Left renal cortex interstitium (tissue), 4 donors: ENCODE measurements around the gene ST6GALNAC2. TPM values are rescaled to one million over a fixed set of nuclear protein-coding genes. Genes with fewer than 3 reads are reported as not detected.

ENCODE experiments used
- polyA plus RNA-seq, 4 donors: library from polyadenylated mRNA; unstranded; fragments of 120-200 nt; gene quantifications; one replicate each; pipeline ENCODE4 v1.2.1, GENCODE V29; 2013; ENCODE audit not compliant: insufficient read length in 4 of 4

The ST6GALNAC2 gene
- polyA plus RNA-seq, 4 donors, result 9.3 to 13.8 (median 9.8) TPM

Other genes with a start within 250 kb of the ST6GALNAC2 start
- 10 to 100 TPM; 73.8 to 91.2 (median 80.6) TPM for gene PRPSAP1, start 231.9 kb downstream of the ST6GALNAC2 start, polyA plus RNA-seq
- gene SPHK1, start 201.3 kb downstream of the ST6GALNAC2 start, polyA plus RNA-seq, result 1 to 10 TPM; 2.0 to 3.4 (median 2.9) TPM
- 10 to 100 TPM; 20.9 to 30.0 (median 28.9) TPM for gene UBE2O, start 132.7 kb downstream of the ST6GALNAC2 start, polyA plus RNA-seq
- under 1 TPM; 0.30 to 0.47 (median 0.38) TPM for gene AANAT, start 118.3 kb downstream of the ST6GALNAC2 start, polyA plus RNA-seq
- 1 to 10 TPM; 4.8 to 9.2 (median 7.7) TPM for gene RHBDF2, start 84.4 kb downstream of the ST6GALNAC2 start, polyA plus RNA-seq
- 10 to 100 TPM; 12.2 to 23.4 (median 14.9) TPM for gene CYGB, start 48.2 kb downstream of the ST6GALNAC2 start, polyA plus RNA-seq
- 1 to 10 TPM; 2.6 to 6.3 (median 4.1) TPM for gene PRCD, start 45.8 kb downstream of the ST6GALNAC2 start, polyA plus RNA-seq
- under 1 TPM; 0.33 to 0.81 (median 0.37) TPM for gene ST6GALNAC1, start 57.9 kb upstream of the ST6GALNAC2 start, polyA plus RNA-seq
- gene MXRA7, start 125.1 kb upstream of the ST6GALNAC2 start, polyA plus RNA-seq, result 100 to 1,000 TPM in 2 of 4 donors, 10 to 100 TPM in 2; 87.3 to 119 (median 105) TPM
- 10 to 100 TPM; 19.6 to 30.6 (median 23.7) TPM for gene JMJD6, start 140.7 kb upstream of the ST6GALNAC2 start, polyA plus RNA-seq
- 10 to 100 TPM; 38.3 to 47.6 (median 40.0) TPM for gene METTL23, start 141.0 kb upstream of the ST6GALNAC2 start, polyA plus RNA-seq
- 100 to 1,000 TPM; 349 to 424 (median 370) TPM for gene SRSF2, start 151.5 kb upstream of the ST6GALNAC2 start, polyA plus RNA-seq
- gene MFSD11, start 152.3 kb upstream of the ST6GALNAC2 start, polyA plus RNA-seq, result 10 to 100 TPM; 22.7 to 33.7 (median 28.0) TPM